ENCODE results near the gene EFHC1.

The EFHC1 gene

GRCh38 chr6:52529311-52529710 is 109.2 kb downstream of the EFHC1 start:
- Histone ChIP-seq H3K36me3 (ENCODE audit: control insufficient read depth, insufficient read depth, low read length) (no peaks in the 10 kb centered on the region), H3K27ac (ENCODE audit: low read length) (no peak overlapping the region), H3K27me3 (ENCODE audit: control insufficient read depth, insufficient read depth, low read length) (no peaks in the 10 kb centered on the region), H3K4me1 (ENCODE audit: control insufficient read depth, insufficient read depth, low read length) (no peaks in the 10 kb centered on the region), H3K9me3 (ENCODE audit: control insufficient read depth, insufficient read depth, low read length) (no peaks in the 10 kb centered on the region), H3K4me3 (ENCODE audit: low read length) (no peak overlapping the region)
- no CpG with 5 or more reads among the region's 8 CpGs for WGBS (ENCODE audit: insufficient coverage, insufficient read length)
- DNase-seq (ENCODE audit: low read depth, low spot score), result no peak

- Histone ChIP-seq H3K27me3 (ENCODE audit: control insufficient read depth, insufficient read depth, low read length) (no peaks in the 10 kb centered on the region), H3K9me3 (ENCODE audit: control insufficient read depth, insufficient read depth, low read length) (no peaks in the 10 kb centered on the region), H3K27ac (ENCODE audit: low read length) (no peak overlapping the region), H3K4me3 (ENCODE audit: low read length) (no peak overlapping the region), H3K4me1 (ENCODE audit: control insufficient read depth, insufficient read depth, low read length) (no peaks in the 10 kb centered on the region), H3K36me3 (ENCODE audit: control insufficient read depth, insufficient read depth, low read length) (no peaks in the 10 kb centered on the region)
- WGBS (ENCODE audit: insufficient coverage, insufficient read length), result no CpG with 5 or more reads among the region's 10 CpGs
- no peak for DNase-seq (ENCODE audit: low read depth, low spot score)
These were observed 110.2 kb downstream of the EFHC1 start for GRCh38 chr6:52530351-52530750.

- Histone ChIP-seq H3K9me3 (ENCODE audit: control insufficient read depth, insufficient read depth, low read length) (no peaks in the 10 kb centered on the region), H3K27me3 (ENCODE audit: control insufficient read depth, insufficient read depth, low read length) (no peaks in the 10 kb centered on the region), H3K36me3 (ENCODE audit: control insufficient read depth, insufficient read depth, low read length) (no peaks in the 10 kb centered on the region), H3K4me3 (ENCODE audit: low read length) (no peak overlapping the region), H3K4me1 (ENCODE audit: control insufficient read depth, insufficient read depth, low read length) (peaks cover under 1% of the 10 kb centered on the region; the same call in 1 of the 2 replicates), H3K27ac (ENCODE audit: low read length) (no peak overlapping the region)
- DNase-seq (ENCODE audit: low read depth, low spot score), result no peak
- WGBS (ENCODE audit: insufficient coverage, insufficient read length), result 100% methylated on average over 1 of the region's 4 CpGs
These were observed 111.3 kb downstream of the EFHC1 start for GRCh38 chr6:52531396-52531795.

- H3K27ac ChIP-seq (ENCODE audit: low read length), result no peak overlapping the region
- no peaks in the 10 kb centered on the region for H3K36me3 ChIP-seq (ENCODE audit: control insufficient read depth, insufficient read depth, low read length)
- H3K9me3 ChIP-seq (ENCODE audit: control insufficient read depth, insufficient read depth, low read length), result no peaks in the 10 kb centered on the region
- no peak for DNase-seq (ENCODE audit: low read depth, low spot score)
- H3K27me3 ChIP-seq (ENCODE audit: control insufficient read depth, insufficient read depth, low read length), result no peaks in the 10 kb centered on the region
- no CpG with 5 or more reads among the region's 1 CpG for WGBS (ENCODE audit: insufficient coverage, insufficient read length)
- H3K4me3 ChIP-seq (ENCODE audit: low read length), result no peak overlapping the region
- peaks cover 3% of the 10 kb centered on the region; the same call in 1 of the 2 replicates for H3K4me1 ChIP-seq (ENCODE audit: control insufficient read depth, insufficient read depth, low read length)
These were observed 111.7 kb downstream of the EFHC1 start for GRCh38 chr6:52531834-52532233.

- no peaks in the 10 kb centered on the region for H3K36me3 ChIP-seq (ENCODE audit: control insufficient read depth, insufficient read depth, low read length)
- H3K27ac ChIP-seq (ENCODE audit: low read length), result no peak overlapping the region
- peaks cover 3% of the 10 kb centered on the region; the same call in 1 of the 2 replicates for H3K4me1 ChIP-seq (ENCODE audit: control insufficient read depth, insufficient read depth, low read length)
- no peak overlapping the region for H3K4me3 ChIP-seq (ENCODE audit: low read length)
- no peaks in the 10 kb centered on the region for H3K27me3 ChIP-seq (ENCODE audit: control insufficient read depth, insufficient read depth, low read length)
- no peak for DNase-seq (ENCODE audit: low read depth, low spot score)
- H3K9me3 ChIP-seq (ENCODE audit: control insufficient read depth, insufficient read depth, low read length), result no peaks in the 10 kb centered on the region
- no CpG with 5 or more reads among the region's 2 CpGs for WGBS (ENCODE audit: insufficient coverage, insufficient read length)
These were observed 112.3 kb downstream of the EFHC1 start for GRCh38 chr6:52532457-52532856.

GRCh38 chr6:52533491-52533890 is 113.3 kb downstream of the EFHC1 start:
- WGBS (ENCODE audit: insufficient coverage, insufficient read length), result no CpG with 5 or more reads among the region's 2 CpGs
- DNase-seq (ENCODE audit: low read depth, low spot score), result no peak
- Histone ChIP-seq H3K36me3 (ENCODE audit: control insufficient read depth, insufficient read depth, low read length) (no peaks in the 10 kb centered on the region), H3K4me3 (ENCODE audit: low read length) (no peak overlapping the region), H3K9me3 (ENCODE audit: control insufficient read depth, insufficient read depth, low read length) (no peaks in the 10 kb centered on the region), H3K4me1 (ENCODE audit: control insufficient read depth, insufficient read depth, low read length) (peaks cover 4% of the 10 kb centered on the region), H3K27ac (ENCODE audit: low read length) (no peak overlapping the region), H3K27me3 (ENCODE audit: control insufficient read depth, insufficient read depth, low read length) (no peaks in the 10 kb centered on the region)

- no peaks in the 10 kb centered on the region for H3K36me3 ChIP-seq (ENCODE audit: control insufficient read depth, insufficient read depth, low read length)
- no CpG with 5 or more reads among the region's 5 CpGs for WGBS (ENCODE audit: insufficient coverage, insufficient read length)
- no peak overlapping the region for H3K27ac ChIP-seq (ENCODE audit: low read length)
- H3K4me1 ChIP-seq (ENCODE audit: control insufficient read depth, insufficient read depth, low read length), result peaks cover 5% of the 10 kb centered on the region
- no peaks in the 10 kb centered on the region for H3K27me3 ChIP-seq (ENCODE audit: control insufficient read depth, insufficient read depth, low read length)
- H3K4me3 ChIP-seq (ENCODE audit: low read length), result no peak overlapping the region
- no peak for DNase-seq (ENCODE audit: low read depth, low spot score)
- H3K9me3 ChIP-seq (ENCODE audit: control insufficient read depth, insufficient read depth, low read length), result no peaks in the 10 kb centered on the region
These were observed 114.2 kb downstream of the EFHC1 start for GRCh38 chr6:52534363-52534762.

- WGBS (ENCODE audit: insufficient coverage, insufficient read length), result no CpG with 5 or more reads among the region's 3 CpGs
- peaks cover 6% of the 10 kb centered on the region for H3K4me1 ChIP-seq (ENCODE audit: control insufficient read depth, insufficient read depth, low read length)
- H3K4me3 ChIP-seq (ENCODE audit: low read length), result no peak overlapping the region
- no peak for DNase-seq (ENCODE audit: low read depth, low spot score)
- H3K27ac ChIP-seq (ENCODE audit: low read length), result no peak overlapping the region
- no peaks in the 10 kb centered on the region for H3K27me3 ChIP-seq (ENCODE audit: control insufficient read depth, insufficient read depth, low read length)
- H3K9me3 ChIP-seq (ENCODE audit: control insufficient read depth, insufficient read depth, low read length), result no peaks in the 10 kb centered on the region
- H3K36me3 ChIP-seq (ENCODE audit: control insufficient read depth, insufficient read depth, low read length), result no peaks in the 10 kb centered on the region
These were observed 114.8 kb downstream of the EFHC1 start for GRCh38 chr6:52534966-52535390.

GRCh38 chr6:52535711-52536423 is 115.7 kb downstream of the EFHC1 start:
- WGBS (ENCODE audit: insufficient coverage, insufficient read length), result no CpG with 5 or more reads among the region's 5 CpGs
- no peaks in the 10 kb centered on the region for H3K9me3 ChIP-seq (ENCODE audit: control insufficient read depth, insufficient read depth, low read length)
- no peak overlapping the region for H3K4me3 ChIP-seq (ENCODE audit: low read length)
- peaks cover 6% of the 10 kb centered on the region for H3K4me1 ChIP-seq (ENCODE audit: control insufficient read depth, insufficient read depth, low read length)
- DNase-seq (ENCODE audit: low read depth, low spot score), result no peak
- no peaks in the 10 kb centered on the region for H3K36me3 ChIP-seq (ENCODE audit: control insufficient read depth, insufficient read depth, low read length)
- H3K27ac ChIP-seq (ENCODE audit: low read length), result no peak overlapping the region
- H3K27me3 ChIP-seq (ENCODE audit: control insufficient read depth, insufficient read depth, low read length), result no peaks in the 10 kb centered on the region

GRCh38 chr6:52536424-52536916 is 116.3 kb downstream of the EFHC1 start:
- H3K27ac ChIP-seq (ENCODE audit: low read length), result no peak overlapping the region
- peaks cover 6% of the 10 kb centered on the region for H3K4me1 ChIP-seq (ENCODE audit: control insufficient read depth, insufficient read depth, low read length)
- WGBS (ENCODE audit: insufficient coverage, insufficient read length), result no CpG with 5 or more reads among the region's 6 CpGs
- no peaks in the 10 kb centered on the region for H3K27me3 ChIP-seq (ENCODE audit: control insufficient read depth, insufficient read depth, low read length)
- H3K36me3 ChIP-seq (ENCODE audit: control insufficient read depth, insufficient read depth, low read length), result no peaks in the 10 kb centered on the region
- H3K4me3 ChIP-seq (ENCODE audit: low read length), result no peak overlapping the region
- no peak for DNase-seq (ENCODE audit: low read depth, low spot score)
- H3K9me3 ChIP-seq (ENCODE audit: control insufficient read depth, insufficient read depth, low read length), result no peaks in the 10 kb centered on the region
